Suprapubic skin (tissue), 3 donors: Measurements from ENCODE around the gene POLDIP2.

ENCODE experiments used
- CTCF ChIP-seq, 2 donors: fragments of 200-600 bp in 1 of 2; fragments of 450-650 bp in 1 of 2; sonication (generic) in 1 of 2; IDR thresholded peaks; one replicate each; pipeline ENCODE4 v1.5.1; 2016 to 2019; ENCODE audit warnings: antibody characterized with exemption in 2 of 2, mild to moderate bottlenecking in 1 of 2, moderate library complexity in 1 of 2
- EP300 ChIP-seq: sonication (generic); formaldehyde crosslinking; IDR thresholded peaks from one replicate; pipeline ENCODE4 v1.6.1; 2017; ENCODE audit warnings: antibody characterized with exemption
- POLR2A ChIP-seq, 2 donors: fragments of 450-650 bp; IDR thresholded peaks; one replicate each; pipeline ENCODE4 v1.6.1; 2017; ENCODE audit warnings: antibody characterized with exemption in 2 of 2, mild to moderate bottlenecking in 2 of 2, moderate library complexity in 2 of 2

GRCh38 chr17:28366605-28367004 lies 9.3 kb upstream of the POLDIP2 start:
- TF ChIP-seq POLR2A (IDR thresholded peaks at IDR 0.05), result no peak
- no peak for TF ChIP-seq EP300
- no peak for TF ChIP-seq CTCF (IDR thresholded peaks at IDR 0.05)
